Upper lobe of right lung (tissue), 1 donor: Measurements from ENCODE around the gene PRKCA. TPM values are rescaled to one million over a fixed set of nuclear protein-coding genes. Genes with fewer than 3 reads are reported as not detected.

Experiments used
- ATAC-seq: fragments of 200-7000 bp; cut with Tn5 transposase; one replicate; pipeline ENCODE4 v1.9.1; 2020; ENCODE audit warnings: mild to moderate bottlenecking, moderate library complexity
- DNase-seq: peaks from one replicate; pipeline ENCODE4 v3.0.0-alpha.2; 2020
- H3K27ac ChIP-seq: fragments of 200-600 bp; one replicate; pipeline ENCODE4 v1.8.0; 2022
- H3K27me3 ChIP-seq: fragments of 200-600 bp; one replicate; pipeline ENCODE4 v1.8.0; 2022; ENCODE audit warnings: mild to moderate bottlenecking
- H3K36me3 ChIP-seq: fragments of 200-600 bp; one replicate; pipeline ENCODE4 v1.8.0; 2022
- H3K4me1 ChIP-seq: fragments of 200-600 bp; one replicate; pipeline ENCODE4 v1.8.0; 2022
- H3K4me3 ChIP-seq: fragments of 200-600 bp; one replicate; pipeline ENCODE4 v1.8.0; 2022; ENCODE audit warnings: mild to moderate bottlenecking
- H3K9me3 ChIP-seq: fragments of 200-600 bp; one replicate; pipeline ENCODE4 v1.8.0; 2022
- intact Hi-C: fragments of 100-400 bp; cut with DNase I; formaldehyde crosslinking; loops from one replicate; pipeline ENCODE4 v1.11.0; 2022
- total RNA-seq: library from RNA; stranded (reverse); fragmentation: NEBNext Ultra II Directional; extraction: Animal tissue kit (Norgen Biotek cat#: 25700); gene quantifications from one replicate; pipeline ENCODE4 v1.2.1, GENCODE V29; 2021
- TF ChIP-seq, protein P1 (sequence below): fragments of 200-600 bp; IDR thresholded peaks from one replicate; pipeline ENCODE4 v1.8.0; 2022; ENCODE audit warnings: antibody characterized with exemption
- donor health status: DM: no; HTN: yes; CAD: no; lungs with severe emphysema.

The PRKCA gene
- total RNA-seq, 1 donor from 2014 or later: 43.4 TPM

GRCh38 chr17:66533986-66534385 lies 231.6 kb downstream of the PRKCA start:
- intact Hi-C loops: no loop called here
- Histone ChIP-seq H3K4me3 (no peak overlapping the region), H3K27ac (no peak overlapping the region), H3K36me3 (no peaks in the 10 kb centered on the region), H3K27me3 (no peaks in the 10 kb centered on the region), H3K9me3 (no peaks in the 10 kb centered on the region), H3K4me1 (no peaks in the 10 kb centered on the region)
- ATAC-seq (no peak), DNase-seq (no peak)
- TF ChIP-seq, protein P1, sequence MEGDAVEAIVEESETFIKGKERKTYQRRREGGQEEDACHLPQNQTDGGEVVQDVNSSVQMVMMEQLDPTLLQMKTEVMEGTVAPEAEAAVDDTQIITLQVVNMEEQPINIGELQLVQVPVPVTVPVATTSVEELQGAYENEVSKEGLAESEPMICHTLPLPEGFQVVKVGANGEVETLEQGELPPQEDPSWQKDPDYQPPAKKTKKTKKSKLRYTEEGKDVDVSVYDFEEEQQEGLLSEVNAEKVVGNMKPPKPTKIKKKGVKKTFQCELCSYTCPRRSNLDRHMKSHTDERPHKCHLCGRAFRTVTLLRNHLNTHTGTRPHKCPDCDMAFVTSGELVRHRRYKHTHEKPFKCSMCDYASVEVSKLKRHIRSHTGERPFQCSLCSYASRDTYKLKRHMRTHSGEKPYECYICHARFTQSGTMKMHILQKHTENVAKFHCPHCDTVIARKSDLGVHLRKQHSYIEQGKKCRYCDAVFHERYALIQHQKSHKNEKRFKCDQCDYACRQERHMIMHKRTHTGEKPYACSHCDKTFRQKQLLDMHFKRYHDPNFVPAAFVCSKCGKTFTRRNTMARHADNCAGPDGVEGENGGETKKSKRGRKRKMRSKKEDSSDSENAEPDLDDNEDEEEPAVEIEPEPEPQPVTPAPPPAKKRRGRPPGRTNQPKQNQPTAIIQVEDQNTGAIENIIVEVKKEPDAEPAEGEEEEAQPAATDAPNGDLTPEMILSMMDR: no peak

DNA sequence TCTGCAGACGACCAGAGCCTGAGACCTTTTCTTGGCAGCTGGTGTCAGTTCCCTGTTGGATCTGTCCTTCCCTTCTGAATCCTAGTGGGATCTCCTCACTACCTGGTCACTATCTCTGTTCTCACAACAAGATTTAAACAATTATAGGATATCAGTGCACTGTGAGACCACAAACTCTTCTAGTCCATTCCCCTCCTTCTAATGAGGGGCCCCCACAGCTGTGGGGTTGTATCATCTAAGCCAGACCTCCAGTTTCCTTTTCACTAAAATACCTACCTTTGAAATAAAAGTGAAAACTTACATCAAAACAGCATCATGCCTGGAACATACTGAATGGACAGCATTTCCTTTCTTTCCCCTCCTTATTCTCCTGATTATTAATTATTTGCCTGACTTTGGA lies 233.2 kb downstream of the PRKCA start:
- DNase-seq (no peak), ATAC-seq (no peak)
- Histone ChIP-seq H3K4me3 (no peak overlapping the region), H3K27me3 (no peaks in the 10 kb centered on the region), H3K9me3 (no peaks in the 10 kb centered on the region), H3K4me1 (no peaks in the 10 kb centered on the region), H3K27ac (no peak overlapping the region), H3K36me3 (no peaks in the 10 kb centered on the region)
- intact Hi-C loops: no loop called here
- TF ChIP-seq, protein P1: no peak

DNA sequence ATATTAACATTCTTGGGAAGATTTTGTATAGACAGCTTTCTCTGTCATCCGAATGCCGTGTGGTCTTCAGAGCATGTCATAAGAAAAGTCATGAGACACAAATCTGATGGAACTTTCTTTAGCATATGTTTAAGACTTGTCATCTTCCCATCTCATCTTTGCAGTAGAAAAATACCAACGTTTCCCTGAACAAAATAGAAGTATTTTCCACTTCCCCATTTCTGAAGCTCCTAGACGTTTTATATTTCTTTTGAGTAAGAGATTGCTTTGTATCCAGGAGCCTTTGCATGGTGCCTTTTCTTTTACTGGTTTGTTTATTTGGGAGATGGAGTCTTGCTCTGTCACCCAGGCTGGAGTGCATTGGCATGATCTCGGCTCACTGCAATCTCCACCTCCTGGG lies 235.1 kb downstream of the PRKCA start:
- Histone ChIP-seq H3K4me1 (peaks cover 9% of the 10 kb centered on the region), H3K9me3 (no peaks in the 10 kb centered on the region), H3K27ac (no peak overlapping the region), H3K27me3 (no peaks in the 10 kb centered on the region), H3K36me3 (no peaks in the 10 kb centered on the region), H3K4me3 (no peak overlapping the region)
- intact Hi-C loops: no loop called here
- no peak for ATAC-seq
- no peak for DNase-seq
- TF ChIP-seq, protein P1: no peak

DNA sequence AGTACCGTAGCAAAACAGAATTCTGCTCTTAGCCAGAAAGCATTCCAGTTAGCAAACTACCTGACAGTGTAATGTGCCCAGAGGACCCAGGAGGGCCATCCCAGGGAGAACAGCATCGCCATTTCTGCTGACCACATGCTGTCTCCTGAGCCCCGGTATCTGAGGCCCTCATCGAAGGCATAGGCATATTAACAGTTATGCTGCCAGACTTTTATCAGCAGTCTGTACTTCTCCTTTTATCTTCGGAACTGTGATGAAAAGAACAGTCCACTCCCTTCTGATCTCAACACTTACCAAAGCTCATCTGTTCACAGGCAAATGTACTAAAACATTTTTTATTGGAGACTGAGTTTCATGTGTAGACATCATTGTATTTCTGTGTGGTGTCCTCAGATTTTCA lies 236.4 kb downstream of the PRKCA start:
- no peak for DNase-seq
- peaks cover 9% of the 10 kb centered on the region for H3K4me1 ChIP-seq
- intact Hi-C loops: no loop called here
- H3K27ac ChIP-seq: no peak overlapping the region
- no peaks in the 10 kb centered on the region for H3K9me3 ChIP-seq
- no peak for ATAC-seq
- H3K36me3 ChIP-seq: no peaks in the 10 kb centered on the region
- TF ChIP-seq, protein P1: no peak
- H3K4me3 ChIP-seq: no peak overlapping the region
- no peaks in the 10 kb centered on the region for H3K27me3 ChIP-seq

- TF ChIP-seq, protein P1: no peak
- H3K4me3 ChIP-seq: no peak overlapping the region
- no peaks in the 10 kb centered on the region for H3K36me3 ChIP-seq
- H3K9me3 ChIP-seq: no peaks in the 10 kb centered on the region
- ATAC-seq: peak; percentile 39
- no peaks in the 10 kb centered on the region for H3K27me3 ChIP-seq
- peak overlapping the region; percentile 51 for H3K27ac ChIP-seq
- no peak for DNase-seq
- intact Hi-C loops: no loop called here
- H3K4me1 ChIP-seq: peaks cover 9% of the 10 kb centered on the region
Measured at GRCh38 chr17:66540131-66540781, 237.8 kb downstream of the PRKCA start.
